GM18507 (cell line): ENCODE results near the gene ABCB11.
"Not testable (repeated sequence)": the region's sequence is repeated elsewhere in the genome, so short reads cannot be mapped to it uniquely, and the experiment has no call there.

Experiments used
- DNase-seq: peaks from one replicate; pipeline ENCODE4 v3.0.0; 2011; ENCODE audit warnings: low read depth; ENCODE audit not compliant: insufficient read length; ENCODE audit errors: extremely low spot score
- FAIRE-seq: peaks from 2 replicates; lab custom pipeline; 2011; peaks lifted over from hg19 to GRCh38; lab: Jason Lieb, UNC

ABCB11 gene

DNA sequence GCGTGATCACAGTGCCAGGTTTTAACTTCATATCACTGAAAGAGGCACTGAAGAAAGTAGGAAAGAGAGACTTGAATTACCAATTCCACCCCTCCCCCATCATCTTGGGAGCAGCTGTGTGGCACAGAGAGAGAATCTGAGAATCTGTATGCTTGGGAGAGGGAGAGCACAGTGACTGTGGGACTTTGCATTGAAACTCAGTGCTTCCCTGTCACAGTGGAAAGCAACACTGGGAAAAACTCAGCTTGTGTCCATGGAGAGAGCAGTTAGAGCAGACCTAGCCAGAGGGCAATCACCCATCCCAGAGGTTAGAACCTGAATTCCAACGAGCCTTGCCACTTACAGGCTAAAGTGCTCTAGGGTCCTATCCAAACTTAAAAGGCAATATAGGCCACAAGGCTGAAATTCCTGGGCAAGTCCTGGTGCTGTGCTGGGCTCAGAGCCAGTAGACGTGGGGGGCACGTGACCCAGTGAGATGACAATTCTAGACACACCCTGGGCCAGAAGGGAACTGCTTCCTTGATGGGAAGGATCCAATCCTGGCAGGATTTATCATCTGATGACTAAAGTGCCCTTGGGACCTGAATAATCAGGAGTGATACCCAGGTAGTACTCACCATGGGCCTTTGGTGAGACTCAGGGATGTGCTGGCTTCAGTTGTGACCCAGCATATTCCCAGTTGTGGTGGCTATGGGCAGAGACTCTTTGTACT is 15.5 kb upstream of the ABCB11 start:
- FAIRE-seq, result no peak
- DNase-seq, result no peak

GRCh38 chr2:169042856-169043255 is 11.7 kb upstream of the ABCB11 start:
- DNase-seq (no peak), FAIRE-seq (no peak)

DNA sequence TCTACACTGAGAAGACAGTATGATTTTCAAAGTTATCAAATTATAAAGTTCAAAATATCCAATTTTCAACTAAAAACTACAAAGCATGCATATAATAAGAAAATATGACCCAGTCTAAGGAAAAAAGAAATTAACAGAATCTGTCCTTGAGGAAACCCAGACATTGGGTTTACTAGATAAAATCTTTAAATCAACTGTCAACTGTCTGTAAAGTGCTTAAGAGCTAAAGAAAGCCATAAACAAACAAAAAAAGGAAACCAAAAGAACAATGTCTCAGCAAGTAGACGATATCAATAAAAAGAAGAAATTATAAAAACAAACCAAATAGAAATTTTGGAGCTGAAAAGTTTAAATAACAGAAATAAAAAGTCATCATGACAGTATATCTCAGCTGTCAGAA is 10.5 kb upstream of the ABCB11 start:
- no peak for DNase-seq
- no peak for FAIRE-seq

GRCh38 chr2:169039702-169040101 is 8.6 kb upstream of the ABCB11 start:
- FAIRE-seq, result peak; percentile 59
- no peak for DNase-seq

GRCh38 chr2:169038338-169038757 is 7.2 kb upstream of the ABCB11 start:
- FAIRE-seq (peak; percentile 78), DNase-seq (peak; percentile 11)

DNA sequence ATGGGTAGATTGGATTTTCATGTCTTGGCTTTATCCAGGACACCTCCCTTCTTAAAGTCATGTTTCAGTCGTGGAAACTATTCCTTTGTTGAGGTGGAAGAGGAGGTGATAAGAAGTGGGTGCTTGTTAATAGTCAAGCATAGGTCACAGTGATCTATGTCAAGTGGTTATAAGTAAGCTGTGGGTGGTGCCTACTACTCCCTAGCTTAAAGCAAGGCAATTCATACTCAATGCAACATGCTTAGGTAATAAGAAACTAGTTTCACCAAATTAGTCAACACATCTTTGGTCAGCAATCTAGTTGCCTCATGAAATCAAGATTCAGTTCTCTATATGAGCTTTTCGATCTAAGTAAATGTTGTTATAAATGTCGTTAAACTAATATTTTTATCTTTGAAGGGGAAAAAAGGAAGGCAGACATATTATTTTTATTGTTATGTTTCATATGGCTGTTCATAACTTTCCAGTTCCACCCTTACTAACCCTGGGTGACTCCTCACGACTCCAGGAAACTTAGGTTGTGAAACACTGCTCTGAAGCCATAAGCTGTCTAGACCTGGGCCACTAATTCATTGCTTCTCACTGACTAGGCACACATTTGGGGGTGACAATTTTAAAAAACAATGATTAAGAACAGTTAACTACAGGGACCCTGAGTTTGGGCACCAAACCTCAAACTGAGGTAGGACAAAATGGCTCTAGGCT is 5.8 kb upstream of the ABCB11 start:
- peak; percentile 50 for FAIRE-seq
- no peak for DNase-seq

- FAIRE-seq (no peak), DNase-seq (no peak)
Measured at GRCh38 chr2:169035887-169036286, 4.8 kb upstream of the ABCB11 start.

GRCh38 chr2:169034984-169035544 is 3.9 kb upstream of the ABCB11 start:
- FAIRE-seq, result no peak
- no peak for DNase-seq

- FAIRE-seq, result no peak
Measured at GRCh38 chr2:169034256-169034655, 3.1 kb upstream of the ABCB11 start.

DNA sequence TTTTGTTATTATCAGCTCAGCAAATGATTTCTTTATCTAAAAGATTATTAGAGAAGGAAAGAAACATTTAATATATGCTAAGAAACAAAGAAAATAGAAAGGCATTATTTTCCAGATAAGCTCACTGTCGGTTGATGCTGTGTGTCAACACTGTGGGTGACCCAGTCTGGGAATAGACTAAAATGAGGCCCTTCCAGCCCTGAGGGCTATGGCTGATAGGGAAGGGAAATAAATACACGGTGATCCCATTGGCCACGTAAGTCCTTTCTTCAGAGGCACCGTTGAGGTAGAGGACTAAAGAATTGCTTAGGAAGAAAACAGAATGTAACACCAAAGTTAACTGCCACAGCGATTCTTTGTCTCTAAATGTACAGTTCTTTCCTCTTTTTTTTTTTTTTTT is 1.8 kb downstream of the ABCB11 start:
- no peak for FAIRE-seq

More at GRCh38 chr2:169034256-169034655, 3.1 kb upstream of the ABCB11 start:
- no peak for DNase-seq

GRCh38 chr2:169027234-169027633 is 3.9 kb downstream of the ABCB11 start:
- no peak for DNase-seq
- FAIRE-seq, result no peak

More for the DNA sequence above, 1.8 kb downstream of the ABCB11 start:
- DNase-seq, result no peak

DNA sequence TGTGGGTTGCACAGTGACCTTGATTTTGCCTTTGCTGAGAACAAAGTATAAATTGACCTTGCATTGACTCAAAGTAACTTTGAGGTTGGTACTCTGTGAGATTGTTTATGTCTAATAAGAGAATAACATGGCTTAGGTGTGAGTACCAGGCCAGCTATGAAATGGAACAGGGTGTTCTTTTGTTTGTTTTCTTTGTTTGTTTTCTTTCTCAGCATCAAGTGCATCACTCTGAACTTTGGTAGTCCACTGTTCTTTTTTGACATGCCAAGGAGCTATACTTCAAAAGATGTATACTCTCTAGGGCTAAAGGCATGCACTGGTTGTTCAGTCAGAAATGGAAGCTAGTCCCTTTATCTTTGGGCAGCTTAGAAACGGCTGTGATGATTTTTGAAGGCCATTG is 5.1 kb downstream of the ABCB11 start:
- no peak for FAIRE-seq
- no peak for DNase-seq

- DNase-seq, result no peak
- no peak for FAIRE-seq
Measured at GRCh38 chr2:169023161-169023560, 8.0 kb downstream of the ABCB11 start.

DNA sequence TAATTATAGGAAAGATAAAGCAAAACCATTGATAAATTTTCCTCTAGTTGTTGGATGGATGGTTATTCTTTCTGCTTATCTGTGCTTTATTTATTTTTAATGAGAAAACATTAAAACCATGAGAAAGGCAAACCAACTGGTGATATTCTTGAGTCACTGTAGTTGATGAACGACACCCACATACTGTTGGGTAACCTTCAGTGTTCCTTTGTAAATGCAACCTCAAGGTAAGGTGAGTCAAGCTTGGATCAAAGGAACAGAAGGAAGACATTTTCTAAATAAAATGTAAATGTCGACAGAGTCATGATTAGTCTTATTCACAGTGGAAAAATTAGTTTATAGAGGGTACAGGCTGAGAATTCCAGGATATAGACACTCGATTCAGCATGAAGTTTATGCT is 12.7 kb downstream of the ABCB11 start:
- no peak for FAIRE-seq
- DNase-seq, result no peak

DNA sequence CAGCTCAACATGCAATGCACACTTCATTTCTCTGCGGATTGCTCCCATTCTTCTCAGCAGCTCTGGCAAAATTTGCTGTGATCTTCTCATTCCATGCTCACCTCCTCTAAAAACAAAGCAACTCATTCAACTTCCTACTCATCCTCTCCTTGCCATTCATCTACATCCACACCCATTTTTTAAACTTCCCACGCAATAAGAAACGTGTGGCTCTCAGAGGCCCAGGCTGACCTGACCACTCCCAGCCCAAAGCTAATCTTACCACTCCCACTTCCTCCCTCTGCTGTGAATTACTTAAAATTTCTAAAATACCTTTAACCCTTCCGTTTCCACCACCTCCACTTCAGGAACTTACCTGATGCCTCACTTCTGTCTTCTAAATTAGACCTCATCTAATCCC is 15.2 kb downstream of the ABCB11 start:
- no peak for DNase-seq
- no peak for FAIRE-seq

DNA sequence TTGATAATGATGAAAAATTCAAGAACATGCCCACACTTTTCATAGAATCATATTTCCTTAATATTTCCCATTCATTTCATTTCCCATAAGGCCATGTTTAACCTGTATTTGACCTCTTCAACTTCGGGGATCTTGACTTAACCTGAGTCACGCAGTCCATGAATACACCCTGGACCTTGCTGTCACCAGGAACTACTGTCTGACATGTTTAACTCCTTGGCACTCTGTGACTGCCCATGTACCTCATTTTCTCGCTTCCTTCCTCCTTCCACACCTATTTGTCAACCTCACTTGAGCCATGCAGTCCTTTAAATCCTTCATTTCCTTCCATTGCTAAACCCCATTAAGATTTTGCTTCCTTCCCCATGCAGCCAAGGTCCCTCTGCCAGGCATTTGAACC is 16.3 kb downstream of the ABCB11 start:
- DNase-seq, result no peak

DNA sequence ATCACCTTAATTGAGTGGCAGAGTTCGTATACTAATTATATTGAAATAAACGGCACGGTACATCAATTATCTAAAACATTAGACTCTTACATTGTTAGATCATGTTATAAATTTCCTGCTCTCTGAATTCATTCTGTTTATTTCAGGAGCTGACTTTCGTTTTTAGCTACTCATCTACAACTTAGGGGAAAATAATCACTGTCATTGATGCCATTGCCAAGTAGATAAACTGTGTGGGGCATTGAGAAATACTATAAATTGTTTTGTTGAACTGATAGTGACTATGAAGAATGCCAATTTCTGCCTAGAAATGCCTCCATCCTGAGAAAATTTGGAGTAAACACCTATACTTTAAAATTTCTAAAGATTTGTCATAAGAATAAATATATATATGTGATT is 17.5 kb downstream of the ABCB11 start:
- FAIRE-seq (no peak), DNase-seq (no peak)

More for the DNA sequence above, 16.3 kb downstream of the ABCB11 start:
- FAIRE-seq, result no peak

GRCh38 chr2:169012812-169013627 is 18.1 kb downstream of the ABCB11 start:
- DNase-seq (no peak), FAIRE-seq (no peak)

- not testable (repeated sequence) for FAIRE-seq, DNase-seq
Measured at GRCh38 chr2:169012191-169012792, 18.8 kb downstream of the ABCB11 start.

DNA sequence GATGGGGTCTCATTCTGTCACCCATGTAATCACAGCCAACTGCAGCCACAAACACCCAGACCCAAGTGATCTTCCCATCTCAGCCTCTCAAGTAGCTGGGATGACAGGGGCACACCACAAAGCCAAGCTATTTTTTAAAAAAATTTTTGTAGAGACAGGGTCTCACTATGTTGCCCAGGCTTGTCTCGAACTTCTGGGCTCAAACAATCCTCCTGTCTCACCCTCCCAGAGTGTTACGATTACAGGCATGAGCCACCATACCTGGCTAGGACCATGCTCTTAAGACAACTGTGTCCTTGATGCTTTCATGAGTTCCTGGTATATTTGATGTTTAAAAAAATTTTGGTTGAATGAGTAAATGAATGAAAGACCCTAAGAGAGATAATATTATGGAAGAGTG is 19.4 kb downstream of the ABCB11 start:
- no peak for DNase-seq
- no peak for FAIRE-seq
